Uterus (tissue), 2 donors: ENCODE data around the gene MYO1F.

Source experiments
- POLR2A ChIP-seq, 2 donors: fragments of 450-650 bp; IDR thresholded peaks; one replicate each; pipeline ENCODE4 v1.6.1; 2016; ENCODE audit warnings: antibody characterized with exemption in 2 of 2, mild to moderate bottlenecking in 1 of 2, moderate library complexity in 1 of 2
- TF ChIP-seq, protein P1 (sequence below), 4 experiments: fragments of 200-600 bp in 2 of 4; fragments of 450-650 bp in 2 of 4; sonication (generic) in 2 of 4; IDR thresholded peaks; one replicate each; pipeline ENCODE4 v1.5.1; 2016 to 2019; ENCODE audit warnings: antibody characterized with exemption in 4 of 4, mild to moderate bottlenecking in 2 of 4, moderate library complexity in 1 of 4

GRCh38 chr19:8513687-8514504 lies 63.3 kb downstream of the MYO1F start, which contains the start of gene ZNF414:
- TF ChIP-seq, protein P1, sequence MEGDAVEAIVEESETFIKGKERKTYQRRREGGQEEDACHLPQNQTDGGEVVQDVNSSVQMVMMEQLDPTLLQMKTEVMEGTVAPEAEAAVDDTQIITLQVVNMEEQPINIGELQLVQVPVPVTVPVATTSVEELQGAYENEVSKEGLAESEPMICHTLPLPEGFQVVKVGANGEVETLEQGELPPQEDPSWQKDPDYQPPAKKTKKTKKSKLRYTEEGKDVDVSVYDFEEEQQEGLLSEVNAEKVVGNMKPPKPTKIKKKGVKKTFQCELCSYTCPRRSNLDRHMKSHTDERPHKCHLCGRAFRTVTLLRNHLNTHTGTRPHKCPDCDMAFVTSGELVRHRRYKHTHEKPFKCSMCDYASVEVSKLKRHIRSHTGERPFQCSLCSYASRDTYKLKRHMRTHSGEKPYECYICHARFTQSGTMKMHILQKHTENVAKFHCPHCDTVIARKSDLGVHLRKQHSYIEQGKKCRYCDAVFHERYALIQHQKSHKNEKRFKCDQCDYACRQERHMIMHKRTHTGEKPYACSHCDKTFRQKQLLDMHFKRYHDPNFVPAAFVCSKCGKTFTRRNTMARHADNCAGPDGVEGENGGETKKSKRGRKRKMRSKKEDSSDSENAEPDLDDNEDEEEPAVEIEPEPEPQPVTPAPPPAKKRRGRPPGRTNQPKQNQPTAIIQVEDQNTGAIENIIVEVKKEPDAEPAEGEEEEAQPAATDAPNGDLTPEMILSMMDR (IDR thresholded peaks at IDR 0.05): peak in 1 of 4 experiments; percentile 10
- TF ChIP-seq POLR2A (IDR thresholded peaks at IDR 0.05): peak; percentile 81 to 83
